SW480 (cell line): Measurements from ENCODE around the gene CHN2.
A peak's percentile ranks its signal among the peaks of the same experiment; 100 is the strongest.

Source experiments
- DNase-seq: peaks from one replicate; pipeline ENCODE4 v3.0.0-alpha.2; 2016; ENCODE audit warnings: low spot score

CHN2 gene

DNA sequence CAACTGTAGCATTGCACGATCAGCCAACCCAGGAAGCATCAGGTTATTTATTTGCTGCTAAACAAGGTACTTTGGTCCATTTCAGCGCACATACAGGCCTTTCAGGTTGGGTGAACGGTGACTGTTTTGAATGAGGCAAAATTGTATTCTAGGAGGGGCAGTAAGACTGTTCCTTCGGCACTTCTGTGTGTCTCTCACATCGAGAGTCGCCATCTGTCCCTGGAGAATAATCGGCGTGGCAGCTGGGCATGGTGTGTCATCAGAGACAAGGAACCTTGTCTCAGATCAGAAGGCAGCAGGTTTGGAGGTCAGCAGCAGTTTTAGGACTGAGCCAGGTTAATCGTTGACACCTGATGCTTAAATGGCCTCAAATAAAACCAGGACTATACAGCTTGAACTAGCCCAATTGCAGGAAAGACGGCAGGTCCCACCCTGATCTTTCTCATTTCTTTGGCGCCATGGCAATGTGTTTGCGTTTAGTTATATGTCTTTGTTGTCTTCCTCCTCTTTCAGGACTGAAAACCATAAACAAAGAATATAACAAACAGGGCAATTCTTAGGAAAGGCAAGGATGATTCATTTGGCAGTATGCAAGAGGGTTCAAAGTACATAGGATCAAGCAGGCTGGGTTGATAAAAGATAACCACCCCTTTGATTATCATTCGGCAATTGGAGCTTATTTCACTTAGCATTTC, 277.0 kb downstream of the CHN2 start:
- peak; percentile 71 for DNase-seq

DNA sequence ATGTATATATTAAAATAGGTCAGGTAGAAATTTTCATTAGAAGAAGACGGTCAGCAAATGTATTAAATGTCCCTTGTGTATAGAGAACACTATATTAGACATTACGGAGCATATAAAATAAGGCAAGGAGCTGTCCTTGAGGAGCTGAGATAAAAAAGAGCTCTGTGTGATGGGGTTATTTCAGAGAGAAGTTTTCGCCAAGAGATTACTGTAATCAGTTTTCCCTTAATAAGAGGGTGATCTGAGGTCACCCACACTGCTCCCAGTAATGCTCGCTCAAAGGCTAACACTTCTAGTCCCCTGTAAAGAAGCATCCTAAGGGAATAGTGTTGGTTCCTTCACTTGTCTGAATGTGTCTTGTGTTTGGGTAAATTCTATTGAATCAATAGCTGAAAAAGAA, 282.3 kb downstream of the CHN2 start:
- no peak for DNase-seq

DNA sequence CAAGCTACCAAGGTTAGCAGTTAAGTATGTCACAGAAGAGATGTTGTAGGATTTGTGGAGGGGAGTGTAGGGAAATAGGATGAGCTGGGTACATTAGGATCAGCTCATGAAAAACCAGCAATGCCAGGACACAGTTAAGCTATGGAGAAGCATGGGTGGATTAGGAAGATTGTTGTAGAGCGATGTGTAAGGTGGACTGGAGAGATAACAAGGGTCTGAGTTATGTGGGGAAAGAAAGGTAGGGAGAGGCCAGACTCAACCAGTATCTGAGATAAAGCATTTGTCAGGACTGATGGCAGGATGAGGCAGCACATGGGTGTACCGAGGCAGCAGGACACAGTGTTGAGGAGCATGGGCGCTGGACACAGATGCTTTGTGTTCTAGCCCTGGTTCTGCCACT, 283.7 kb downstream of the CHN2 start:
- DNase-seq = no peak

DNA sequence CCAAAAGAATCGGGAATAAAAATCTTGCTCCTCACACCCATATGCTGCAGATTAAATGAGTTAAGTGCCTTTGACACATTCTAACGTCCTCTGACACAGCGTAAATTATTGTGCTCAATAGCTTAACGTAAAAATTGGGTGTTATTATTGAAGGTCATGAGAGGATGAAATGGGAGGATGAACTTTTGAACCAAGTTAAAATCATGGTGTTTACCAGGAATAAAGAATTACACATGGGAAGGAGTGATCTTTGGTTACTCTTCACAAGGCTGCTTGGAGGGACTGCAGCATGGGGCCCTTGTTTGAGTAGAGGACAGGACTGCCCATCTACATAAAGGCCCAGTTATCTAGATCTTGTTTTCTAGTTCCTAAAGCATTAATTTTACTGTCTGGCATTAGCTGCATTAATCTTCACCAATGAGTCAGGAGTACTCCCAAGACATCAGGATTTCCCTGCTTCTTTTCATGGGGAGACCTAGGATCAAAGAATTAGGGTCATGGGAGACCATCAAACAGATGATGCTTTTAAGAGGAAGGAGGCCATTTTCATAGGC, 284.2 kb downstream of the CHN2 start:
- DNase-seq = no peak

DNA sequence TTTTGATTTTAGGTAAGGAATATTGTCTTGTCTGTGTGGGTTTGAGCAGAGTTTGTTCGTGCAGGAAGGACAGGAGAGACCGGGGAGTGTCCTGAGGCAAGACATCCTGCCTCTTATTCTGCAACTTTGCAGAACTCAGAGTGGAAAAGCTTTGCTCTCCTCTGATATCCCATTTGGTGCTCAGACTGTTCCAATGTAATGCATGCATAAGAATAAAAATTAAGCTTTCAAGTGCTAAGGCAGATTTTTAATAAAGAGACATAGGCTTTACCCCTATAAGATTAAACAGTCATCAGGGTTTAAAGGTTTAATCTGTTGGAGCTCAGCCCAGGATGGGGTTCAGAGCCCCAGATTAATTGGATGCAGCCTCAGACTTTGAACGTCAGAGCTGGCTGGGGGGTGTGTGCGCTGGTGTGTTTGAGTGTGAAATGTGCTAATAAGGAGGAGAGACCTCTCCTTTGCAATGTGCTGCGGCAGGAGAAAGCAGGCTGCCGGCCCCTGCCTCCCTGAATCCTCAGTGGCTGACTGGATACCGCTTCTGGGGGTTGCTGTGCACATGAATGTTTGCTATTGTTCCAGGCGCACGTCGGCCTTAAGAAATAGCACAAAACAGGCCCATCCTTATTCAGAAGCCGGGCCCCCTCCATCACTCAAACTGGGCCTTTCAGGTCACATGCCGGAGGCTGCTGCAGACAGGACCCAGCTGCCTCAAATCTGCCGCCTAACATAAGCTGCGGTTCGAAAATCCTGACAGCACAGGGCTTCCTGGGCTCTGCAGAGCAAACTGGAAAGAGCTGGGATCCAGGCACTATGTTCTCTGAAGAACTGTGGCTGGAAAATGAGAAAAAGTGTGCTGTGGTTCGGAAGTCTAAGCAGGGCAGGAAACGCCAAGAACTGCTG, 285.0 kb downstream of the CHN2 start:
- DNase-seq = no peak

DNA sequence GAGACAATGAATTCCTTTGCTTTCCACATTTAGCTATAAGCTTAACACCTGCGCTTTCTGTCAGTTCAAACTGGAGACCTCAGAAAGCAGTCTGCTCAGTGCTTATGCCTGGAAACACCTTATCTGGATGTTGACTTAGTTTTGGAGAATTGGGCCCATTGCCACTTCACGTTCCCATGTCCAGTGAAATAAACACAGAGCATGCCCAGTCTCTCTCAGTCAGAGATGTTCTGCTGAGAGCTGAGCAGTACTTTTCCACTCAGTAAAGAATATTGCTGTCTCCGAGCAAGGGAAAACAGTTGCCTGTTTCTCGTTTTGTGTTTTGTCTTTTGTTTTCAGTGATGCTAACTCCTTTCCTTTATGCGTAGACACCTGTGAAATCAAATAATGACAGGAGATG, 285.9 kb downstream of the CHN2 start:
- no peak for DNase-seq

DNA sequence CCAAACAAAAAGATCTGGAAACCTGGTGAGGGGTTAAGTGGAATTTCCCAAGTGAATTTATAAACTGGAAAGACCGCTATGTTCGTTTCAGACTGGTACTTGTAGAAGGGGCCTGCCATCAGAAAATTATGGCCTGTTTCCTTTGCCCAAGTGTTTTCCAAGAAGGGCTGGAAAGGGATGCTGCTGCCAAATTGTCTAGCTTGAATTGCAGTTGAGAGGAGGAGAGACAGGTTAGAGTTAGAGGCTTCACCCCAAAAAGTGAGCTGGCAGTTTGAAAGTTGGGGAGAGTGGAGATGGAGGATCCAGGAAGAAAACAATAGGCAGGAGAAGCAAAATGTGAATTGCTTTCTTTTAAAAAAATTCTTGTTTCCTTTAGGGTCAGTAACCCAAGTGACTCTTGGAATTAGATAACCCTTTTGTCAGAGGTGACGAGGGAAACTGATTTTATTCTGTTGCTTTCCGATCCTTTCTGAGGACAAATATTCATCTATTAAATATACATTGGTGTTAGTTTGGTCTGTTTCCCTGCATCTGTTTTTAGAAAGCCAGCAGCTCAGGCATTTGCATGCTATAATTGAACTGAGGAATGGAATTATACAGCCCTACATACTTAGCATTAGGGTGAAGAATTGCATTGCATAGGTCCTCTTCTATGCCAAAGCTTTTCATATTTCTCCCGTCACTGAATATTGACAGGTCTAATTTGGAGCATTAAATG, 286.5 kb downstream of the CHN2 start:
- no peak for DNase-seq

DNA sequence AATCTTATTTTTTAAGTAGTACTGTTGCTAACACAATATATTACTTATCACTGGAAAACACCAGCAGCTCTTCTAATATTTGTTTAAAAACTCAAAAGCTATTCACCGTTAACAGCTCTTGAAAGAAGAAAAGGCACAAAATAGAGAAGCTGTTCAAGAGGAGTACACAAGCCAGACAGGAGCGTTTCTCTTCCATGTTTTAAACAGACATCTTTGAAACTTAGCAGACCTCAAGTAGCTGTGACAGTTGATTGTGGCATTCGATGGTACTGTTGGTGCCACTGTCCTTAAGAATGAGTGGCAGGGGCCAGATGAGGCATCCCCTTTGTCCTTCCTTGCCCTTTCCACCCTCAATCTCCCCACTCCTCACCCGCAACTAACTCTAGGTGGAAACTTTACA, 287.5 kb downstream of the CHN2 start:
- no peak for DNase-seq

DNA sequence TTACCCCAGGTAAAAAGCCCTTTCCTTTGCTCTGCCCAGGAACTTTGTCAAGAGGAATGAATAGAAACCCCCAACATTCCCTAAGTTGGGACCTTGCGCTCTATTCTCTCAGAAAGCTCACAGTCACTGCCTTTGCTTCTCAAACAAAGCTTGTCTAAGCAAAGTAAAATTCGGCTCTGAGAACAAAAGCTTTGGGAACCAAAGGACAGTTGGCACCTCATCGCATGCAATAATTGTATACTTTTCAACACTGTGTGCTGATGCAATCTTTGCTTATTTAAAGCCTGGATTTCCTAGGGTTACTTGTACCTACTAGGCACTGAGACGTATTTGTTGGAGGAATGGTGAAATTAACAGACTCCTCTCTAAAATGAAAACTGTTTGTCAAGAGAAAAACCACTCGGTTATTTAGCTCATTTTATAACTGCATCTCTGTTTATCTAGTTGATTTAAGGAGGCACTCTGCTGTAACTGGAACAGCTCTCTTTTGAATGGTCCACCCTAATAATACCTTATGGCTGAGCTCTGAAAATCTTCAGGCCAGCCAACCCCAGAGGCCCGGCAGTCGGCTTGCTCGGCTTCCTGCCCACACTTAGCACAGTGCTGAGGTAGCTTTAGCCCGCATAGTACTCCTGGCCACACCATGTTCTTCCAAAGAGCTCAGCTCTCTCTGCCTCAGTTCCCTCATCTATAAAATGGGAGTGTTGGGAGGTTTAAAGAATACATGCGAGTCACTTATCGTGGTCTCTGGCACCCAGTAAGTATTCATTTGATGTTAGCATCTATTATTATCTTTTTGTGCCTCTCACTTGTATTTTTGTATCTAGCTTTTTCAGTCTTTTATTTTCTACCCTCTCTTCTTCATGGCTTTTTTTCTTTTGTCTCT, 288.9 kb downstream of the CHN2 start:
- DNase-seq = no peak

DNA sequence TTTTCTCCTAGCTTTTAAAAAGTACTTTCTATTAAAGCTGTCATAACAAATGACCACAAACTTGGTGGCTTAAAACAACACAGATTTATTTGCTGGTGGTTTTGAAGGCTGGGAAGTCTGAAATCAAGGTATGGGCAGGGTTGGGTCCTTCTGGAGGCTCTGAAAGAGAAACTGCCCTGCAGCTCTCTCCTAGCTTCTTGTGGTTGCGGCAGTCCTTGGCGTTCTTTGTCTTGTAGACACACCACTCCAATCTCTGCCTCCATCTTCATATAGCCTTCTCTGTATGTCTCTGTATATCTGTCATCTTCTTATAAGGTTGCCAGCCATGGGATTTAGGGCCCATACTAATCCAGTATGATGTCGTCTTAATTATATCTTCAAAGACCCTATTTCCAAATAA, 289.7 kb downstream of the CHN2 start:
- DNase-seq = no peak

DNA sequence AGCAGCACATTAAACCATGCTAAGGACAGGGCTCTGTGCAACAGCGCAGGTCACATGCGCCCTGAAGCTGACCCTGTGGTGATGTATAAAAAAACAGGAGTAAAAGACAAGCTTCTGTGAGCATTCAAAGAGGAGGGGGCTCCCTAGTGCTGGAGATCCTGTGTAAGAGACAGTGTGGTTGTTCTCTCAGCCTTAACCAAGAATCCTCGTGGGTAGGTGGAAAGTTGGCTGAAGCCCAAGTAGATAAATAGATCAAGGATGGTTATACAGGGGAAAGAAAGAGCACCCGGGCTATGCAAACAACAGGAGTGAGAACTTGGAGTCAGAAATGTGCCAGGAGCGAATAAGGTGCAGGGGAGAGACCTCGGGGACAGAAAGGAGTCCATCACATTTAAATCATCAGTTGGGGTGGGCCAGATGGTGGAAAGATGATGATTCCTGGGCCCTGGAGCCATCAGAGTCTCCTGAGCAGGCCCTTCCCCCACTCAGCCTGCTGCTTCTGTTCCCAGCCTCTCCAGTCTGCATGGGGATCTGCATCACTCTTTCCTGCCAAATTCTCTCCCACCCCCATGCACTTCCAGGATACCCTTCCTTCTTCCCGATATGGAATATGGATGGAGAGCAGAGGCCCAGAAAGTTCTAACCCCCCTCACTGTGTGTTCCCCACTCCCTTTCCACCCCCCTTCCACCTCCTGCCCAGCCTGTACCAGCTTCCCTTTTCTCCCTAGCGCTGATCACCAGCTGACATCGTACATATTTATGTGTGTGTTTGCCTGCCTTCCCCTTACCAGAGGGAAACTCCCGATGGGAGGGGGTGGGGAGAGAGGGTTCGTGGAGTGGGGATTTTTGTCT, 291.0 kb downstream of the CHN2 start:
- DNase-seq = no peak

DNA sequence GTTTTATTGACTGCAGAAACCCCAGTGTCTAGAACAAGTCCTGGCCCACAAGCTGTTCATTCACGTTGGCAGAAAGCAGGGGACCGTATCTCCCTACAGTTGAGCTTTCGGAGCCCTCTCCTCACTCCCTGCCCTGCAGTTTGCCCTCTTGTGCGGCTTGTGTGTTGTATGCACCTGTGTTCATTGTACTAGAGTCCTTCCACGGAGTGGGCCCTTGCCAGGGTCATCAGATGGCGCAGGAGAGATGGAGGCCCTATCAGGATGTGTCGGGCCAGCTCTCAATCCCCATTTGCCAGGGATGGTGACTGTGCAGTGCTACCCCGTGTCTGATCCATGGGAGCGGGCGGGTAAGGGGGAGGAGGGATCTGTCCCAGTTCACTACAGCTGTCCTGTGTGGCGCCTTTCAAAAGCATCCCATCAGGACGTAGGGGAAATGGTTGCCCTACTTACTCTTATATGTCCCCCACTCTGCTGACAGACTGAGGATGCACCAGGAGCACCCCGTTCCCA, 291.7 kb downstream of the CHN2 start:
- DNase-seq = no peak

DNA sequence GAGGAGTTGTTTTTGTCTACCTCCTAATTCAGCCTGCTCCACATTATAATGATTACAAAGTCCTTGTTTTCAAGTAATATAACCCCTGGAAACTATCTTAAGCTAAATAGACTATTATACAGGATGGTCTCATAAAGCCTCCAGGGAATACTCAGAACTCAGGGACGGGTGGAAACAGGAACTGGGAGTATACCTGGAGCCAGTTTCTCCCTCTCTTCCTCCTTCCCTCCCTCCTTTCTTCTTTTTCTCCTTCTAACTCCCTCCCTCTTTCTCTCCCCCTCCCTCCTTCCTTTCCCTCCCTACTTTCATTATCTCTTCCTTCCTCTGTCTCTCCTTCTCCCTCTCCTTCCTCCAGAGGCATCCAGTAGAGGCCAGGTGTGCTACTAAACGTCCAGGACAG, 292.8 kb downstream of the CHN2 start:
- no peak for DNase-seq

DNA sequence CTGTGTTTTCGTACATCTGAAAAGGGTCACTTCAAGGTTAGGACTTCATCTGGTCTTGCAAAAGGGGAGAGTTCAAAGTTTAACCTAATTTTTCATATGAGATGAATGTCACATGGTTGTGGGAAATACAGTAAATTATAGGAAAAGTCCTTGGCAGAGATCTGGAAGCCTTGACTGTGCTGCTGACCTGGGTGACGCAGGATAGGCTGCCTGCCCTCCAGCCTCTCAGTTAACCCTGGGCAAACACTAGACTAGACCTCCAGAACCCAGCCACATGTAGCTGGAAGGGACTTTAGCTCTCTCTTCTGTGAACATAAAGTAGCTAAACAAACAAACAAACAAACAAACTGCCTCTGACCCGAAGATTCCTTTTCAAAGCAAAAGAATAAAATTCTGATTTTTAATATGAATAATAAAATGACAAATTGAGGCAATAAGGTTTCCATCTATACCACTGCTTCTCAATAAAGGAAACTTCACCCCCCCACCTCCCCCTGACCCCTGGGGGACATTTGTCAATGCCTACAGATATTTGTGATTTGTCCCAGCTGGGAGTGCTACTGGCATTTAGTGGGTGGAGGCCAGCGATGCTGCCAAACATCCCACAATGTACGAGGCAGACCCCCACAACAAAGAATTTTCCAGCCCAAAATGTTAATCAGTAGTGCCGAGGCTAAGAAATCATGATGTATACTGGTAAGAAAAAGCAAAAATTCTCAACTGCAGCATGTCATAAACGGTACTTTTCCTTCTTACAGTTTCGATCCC, 293.8 kb downstream of the CHN2 start:
- no peak for DNase-seq

DNA sequence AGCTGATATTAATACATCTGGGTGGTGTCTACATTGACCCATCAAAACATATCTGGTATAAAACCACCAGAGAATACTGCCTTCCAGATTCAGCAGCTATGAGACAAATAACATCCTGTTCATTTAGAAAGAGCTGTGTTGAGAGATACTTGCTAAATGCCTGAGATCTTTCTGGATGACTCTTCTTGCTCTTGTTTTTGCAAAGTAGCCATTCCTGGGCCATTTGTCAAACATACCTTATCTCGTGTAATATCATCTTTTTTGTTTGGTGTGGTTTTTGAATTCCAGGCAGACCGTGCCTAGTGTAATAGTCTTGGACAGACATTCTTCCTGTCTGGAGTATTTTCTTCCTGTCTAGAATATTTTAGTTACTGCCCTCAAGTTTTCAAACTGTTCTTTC, 294.4 kb downstream of the CHN2 start:
- peak; percentile 39 for DNase-seq

DNA sequence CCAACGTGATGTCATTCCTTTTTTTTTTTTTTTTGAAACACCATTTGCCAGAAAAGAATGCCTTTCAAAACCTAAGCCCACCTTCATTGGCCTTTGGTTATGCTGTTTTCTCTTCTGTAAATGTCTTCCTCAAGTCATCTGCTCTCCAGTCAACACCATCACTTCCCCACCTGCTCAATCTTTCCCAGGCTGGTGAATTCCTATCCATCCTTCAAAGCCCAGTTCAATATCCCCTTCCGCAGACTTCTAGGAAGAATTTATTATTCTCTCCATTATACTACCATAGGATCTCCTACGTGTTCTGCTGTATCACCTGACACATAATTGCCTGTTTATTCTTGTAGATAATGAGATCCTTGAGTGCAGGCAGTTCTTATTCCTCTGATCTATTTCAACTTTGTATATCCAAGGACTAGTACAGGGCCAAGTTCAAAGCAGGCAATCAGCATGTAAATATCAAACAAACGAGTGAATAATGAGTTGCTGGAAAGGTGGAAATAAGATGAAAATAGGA, 295.6 kb downstream of the CHN2 start:
- DNase-seq = no peak

DNA sequence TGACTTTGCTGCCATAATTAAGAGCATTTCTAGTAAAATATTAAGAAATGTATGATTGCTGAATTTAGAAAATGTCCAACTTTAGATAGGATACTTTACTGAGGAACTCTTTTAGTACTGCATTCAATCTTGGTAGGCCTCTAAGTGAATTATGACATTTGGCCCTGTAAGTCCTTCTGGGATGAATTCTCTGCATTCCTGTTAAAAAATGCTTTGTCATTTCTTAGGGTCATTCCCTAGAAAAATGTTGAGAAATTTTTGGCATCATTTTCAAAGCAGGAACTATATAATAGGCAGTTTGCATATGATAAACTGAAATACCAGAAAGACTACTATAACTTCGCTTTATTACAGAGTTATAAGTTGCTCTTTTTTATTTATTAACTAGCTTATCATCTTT, 299.8 kb downstream of the CHN2 start:
- no peak for DNase-seq

DNA sequence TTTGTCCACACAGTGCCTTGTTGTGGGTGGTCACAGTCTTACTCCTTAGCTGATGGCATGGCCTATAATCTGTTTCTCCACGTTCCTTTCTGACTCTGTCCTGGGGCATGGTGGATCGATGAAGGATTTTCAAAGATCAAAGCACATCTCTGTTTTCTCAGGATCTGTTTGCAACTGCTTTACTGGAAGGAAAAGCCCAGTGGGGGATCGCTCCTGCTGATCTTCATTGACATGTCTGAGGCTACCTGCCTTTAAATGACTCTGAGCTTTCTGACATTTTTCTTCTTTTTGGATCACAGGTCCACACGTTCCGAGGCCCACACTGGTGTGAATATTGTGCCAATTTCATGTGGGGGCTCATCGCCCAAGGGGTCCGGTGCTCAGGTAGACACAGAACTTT, 301.1 kb downstream of the CHN2 start:
- no peak for DNase-seq

DNA sequence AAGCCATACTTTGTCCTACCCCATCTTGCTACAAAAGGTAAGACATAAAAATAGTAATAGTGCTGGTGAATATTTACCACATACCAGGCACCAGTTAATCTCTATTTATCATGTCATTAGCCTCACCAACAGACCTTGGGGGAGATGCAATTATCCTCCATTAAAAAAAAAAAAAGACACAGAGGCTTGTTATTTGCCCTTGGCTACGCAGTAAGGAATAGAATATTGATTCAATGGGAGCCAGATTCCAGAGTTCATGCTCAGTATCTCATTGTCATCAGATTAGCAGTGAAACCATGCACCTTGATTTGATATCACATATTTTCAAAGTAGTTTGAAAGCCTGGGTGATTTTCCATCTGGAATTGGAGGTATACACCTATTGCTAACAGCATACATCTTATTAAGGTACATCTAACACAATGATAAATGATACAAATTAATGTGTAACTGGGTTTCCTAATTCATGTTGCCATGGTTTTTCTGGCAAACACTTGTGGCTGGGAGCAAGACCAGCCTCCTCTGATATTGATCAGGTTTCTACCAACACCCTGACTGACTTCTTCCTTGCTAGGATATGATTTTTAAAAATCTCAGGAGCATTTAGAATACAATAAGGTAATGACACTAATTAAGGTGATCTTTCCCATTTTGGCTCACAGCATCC, 301.9 kb downstream of the CHN2 start:
- DNase-seq = no peak
